GM10266 (cell line): ENCODE results near the gene SLC25A26.

Experiments used
- DNase-seq: peaks from one replicate; pipeline ENCODE4 v3.0.0; 2012; ENCODE audit errors: extremely low spot score
- TF ChIP-seq, protein P1 (sequence below): IDR thresholded peaks from 2 replicates; pipeline ENCODE4 v1.5.1; 2012; ENCODE audit warnings: mild to moderate bottlenecking, low read depth; ENCODE audit not compliant: control insufficient read depth, insufficient read depth; ENCODE audit errors: missing control alignments

The SLC25A26 gene

DNA sequence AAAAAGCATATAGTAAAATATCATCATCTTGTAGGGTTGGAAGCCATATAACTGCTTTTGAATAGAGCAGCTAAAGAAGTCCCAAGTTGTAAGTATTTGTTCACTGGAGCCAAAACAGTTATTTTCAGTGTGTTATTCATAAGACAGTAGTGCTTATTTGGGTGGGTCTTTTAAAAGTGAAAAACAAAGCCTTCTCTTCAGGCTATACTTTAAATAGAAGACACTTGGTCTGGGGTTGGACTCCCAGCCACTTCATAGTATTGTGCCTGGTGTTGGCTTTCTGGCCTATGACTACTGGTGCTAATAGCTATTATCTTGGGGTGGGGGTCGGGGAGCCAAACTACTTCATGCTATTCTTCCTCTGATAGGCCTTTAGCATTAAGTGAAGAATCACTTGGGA lies 135.2 kb downstream of the SLC25A26 start:
- DNase-seq: no peak
- TF ChIP-seq, protein P1, sequence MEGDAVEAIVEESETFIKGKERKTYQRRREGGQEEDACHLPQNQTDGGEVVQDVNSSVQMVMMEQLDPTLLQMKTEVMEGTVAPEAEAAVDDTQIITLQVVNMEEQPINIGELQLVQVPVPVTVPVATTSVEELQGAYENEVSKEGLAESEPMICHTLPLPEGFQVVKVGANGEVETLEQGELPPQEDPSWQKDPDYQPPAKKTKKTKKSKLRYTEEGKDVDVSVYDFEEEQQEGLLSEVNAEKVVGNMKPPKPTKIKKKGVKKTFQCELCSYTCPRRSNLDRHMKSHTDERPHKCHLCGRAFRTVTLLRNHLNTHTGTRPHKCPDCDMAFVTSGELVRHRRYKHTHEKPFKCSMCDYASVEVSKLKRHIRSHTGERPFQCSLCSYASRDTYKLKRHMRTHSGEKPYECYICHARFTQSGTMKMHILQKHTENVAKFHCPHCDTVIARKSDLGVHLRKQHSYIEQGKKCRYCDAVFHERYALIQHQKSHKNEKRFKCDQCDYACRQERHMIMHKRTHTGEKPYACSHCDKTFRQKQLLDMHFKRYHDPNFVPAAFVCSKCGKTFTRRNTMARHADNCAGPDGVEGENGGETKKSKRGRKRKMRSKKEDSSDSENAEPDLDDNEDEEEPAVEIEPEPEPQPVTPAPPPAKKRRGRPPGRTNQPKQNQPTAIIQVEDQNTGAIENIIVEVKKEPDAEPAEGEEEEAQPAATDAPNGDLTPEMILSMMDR: no peak

DNA sequence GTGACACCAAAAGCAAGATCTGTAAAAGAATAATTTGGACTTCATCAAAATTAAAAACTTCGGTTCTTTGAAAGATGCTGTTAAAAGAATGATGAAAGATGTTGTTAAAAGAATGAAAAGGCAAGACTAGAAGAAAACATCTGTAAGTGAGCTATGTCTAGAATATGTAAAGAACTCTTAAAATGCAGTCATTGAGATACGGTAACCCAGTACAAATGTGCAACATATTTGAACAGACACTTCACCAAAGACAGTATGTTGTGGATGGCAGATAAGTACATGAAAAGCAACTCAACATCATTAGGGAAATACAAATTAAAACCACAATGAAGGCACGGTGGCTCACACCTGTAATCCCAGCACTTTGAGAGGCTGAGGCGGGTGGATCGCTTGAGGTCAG lies 140.6 kb downstream of the SLC25A26 start:
- TF ChIP-seq, protein P1: no peak

DNA sequence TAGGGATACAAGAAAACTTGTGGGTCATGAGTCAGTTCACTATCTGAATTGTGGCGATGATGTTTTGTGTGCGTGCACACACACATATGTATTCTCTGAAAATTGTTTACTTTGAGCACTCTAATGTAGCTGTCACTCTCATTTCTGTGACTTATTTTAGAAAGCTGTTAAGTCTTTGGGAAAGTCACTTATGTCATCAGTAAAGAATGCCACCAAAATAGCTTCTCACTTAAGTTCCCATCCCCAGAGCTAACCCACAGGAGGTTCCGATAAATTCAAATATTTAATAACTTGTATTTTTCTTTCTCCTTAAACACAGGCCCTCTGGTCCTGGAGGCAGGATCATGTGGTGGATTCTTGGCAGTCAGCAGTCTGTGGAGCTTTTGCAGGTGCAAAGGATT lies 141.7 kb downstream of the SLC25A26 start:
- TF ChIP-seq, protein P1: no peak
- no peak for DNase-seq

More for the DNA sequence above, 140.6 kb downstream of the SLC25A26 start:
- no peak for DNase-seq

DNA sequence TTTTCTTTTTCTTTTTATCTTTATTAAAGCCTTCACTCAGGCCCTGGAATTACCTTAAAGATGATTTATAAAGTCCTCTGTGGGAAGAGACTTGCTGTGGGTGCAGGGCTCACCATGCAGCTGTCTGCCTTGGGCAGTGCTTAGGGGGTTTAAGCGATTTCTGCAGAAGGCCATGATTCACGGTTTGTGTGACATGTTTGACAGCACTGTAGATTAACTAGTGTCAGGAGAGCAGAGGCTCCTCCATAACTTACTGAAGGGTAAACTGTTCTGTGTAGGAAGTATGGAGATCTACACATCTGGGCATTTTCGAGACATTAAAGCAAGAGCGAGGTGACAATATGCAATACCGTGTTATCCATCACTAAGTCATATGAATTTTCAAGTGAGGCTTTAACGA lies 142.3 kb downstream of the SLC25A26 start:
- DNase-seq: no peak
- TF ChIP-seq, protein P1: no peak

DNA sequence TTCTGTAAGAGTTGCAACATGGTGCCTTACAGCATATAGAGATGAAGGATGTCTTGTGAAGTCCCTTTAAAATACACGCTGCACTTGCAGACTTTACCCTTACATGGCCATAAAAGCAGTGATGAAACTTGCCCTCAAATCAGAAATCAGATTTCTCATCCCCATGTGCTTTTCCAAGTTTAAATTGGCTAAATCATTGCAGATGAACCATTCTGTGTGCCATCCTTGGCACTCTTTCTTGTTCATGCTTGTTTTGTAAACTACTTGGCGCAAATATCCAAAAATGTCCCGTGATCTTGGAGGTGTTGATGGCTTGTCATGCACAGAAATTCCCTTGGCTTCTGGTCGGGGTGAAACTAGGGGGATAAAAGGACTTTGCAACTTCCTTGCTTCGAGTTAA lies 144.3 kb downstream of the SLC25A26 start:
- DNase-seq: no peak
- TF ChIP-seq, protein P1: no peak

DNA sequence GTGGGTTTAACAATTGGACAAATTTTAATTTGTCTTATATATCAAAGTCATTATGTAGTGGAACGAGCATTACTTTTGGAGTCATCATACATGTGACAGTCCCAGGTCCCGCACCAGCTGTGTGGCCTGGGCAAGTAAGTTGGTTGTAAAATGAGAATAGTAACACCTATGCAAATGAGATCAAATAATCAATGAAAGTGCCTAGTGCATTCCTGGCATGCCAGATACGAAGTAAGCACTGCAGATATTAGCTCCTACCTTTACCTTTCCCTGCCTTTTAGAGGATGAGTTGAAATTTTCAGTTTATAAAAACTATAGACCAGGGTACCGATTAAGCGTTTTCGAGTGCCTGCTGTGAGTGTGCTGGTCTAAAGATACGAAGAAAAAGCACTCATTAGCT lies 145.9 kb downstream of the SLC25A26 start:
- no peak for DNase-seq
- TF ChIP-seq, protein P1: no peak

DNA sequence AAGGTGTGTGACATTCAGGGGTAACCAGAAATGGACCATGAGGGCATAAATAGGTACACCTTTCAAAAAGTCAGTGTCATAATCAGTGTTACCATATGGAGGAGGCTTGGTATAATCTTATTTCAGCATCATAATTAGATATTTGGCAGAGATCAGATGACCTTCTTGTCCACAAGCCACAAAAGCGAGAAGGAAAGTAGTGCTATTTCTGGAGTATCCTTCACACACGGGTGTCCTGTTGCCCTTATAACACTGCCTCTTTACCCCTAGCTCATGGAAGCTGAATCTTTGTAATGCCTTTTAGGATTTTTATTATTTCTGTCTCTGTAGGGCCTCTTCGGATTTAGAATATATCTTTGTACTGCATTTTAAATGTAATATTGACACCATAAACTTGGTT lies 147.2 kb downstream of the SLC25A26 start:
- DNase-seq: no peak
- TF ChIP-seq, protein P1: no peak

DNA sequence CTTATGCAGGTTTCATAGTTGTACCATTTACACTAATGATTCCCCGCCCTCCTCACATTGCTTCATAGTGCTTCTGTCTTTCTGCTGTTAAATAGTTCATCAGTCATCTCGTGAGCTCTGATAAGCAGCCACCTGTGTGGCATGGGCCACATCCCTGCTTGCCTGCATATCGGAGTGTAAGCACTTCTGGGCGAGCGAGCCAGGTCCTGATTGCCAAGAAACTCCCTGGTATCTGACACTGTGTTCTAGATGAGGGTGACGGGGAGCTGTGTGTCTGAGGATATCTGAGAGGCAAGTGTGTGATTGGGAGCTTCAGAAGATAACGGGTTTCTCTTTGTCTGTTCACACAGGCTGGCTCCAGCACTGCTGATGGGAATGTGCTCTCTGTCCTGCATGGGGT lies 149.4 kb downstream of the SLC25A26 start:
- TF ChIP-seq, protein P1: no peak
- no peak for DNase-seq
